AG10803 (cell line): ENCODE results near the gene SPTBN4.
"Not testable (repeated sequence)": the region's sequence is repeated elsewhere in the genome, so short reads cannot be mapped to it uniquely, and the experiment has no call there.

Source experiments
- DNase-seq: peaks from one replicate; pipeline ENCODE4 v3.0.0; 2010; ENCODE audit warnings: low read depth
- H3K4me3 ChIP-seq: 2 replicates; pipeline ENCODE4 v1.5.1; 2011; ENCODE audit warnings: mild to moderate bottlenecking, low read length, control low read depth
- CTCF ChIP-seq: conservative IDR thresholded peaks from 2 replicates; pipeline ENCODE4 v1.5.1; 2011; ENCODE audit warnings: mild to moderate bottlenecking, low read length, control low read depth, inconsistent platforms

The SPTBN4 gene

DNA sequence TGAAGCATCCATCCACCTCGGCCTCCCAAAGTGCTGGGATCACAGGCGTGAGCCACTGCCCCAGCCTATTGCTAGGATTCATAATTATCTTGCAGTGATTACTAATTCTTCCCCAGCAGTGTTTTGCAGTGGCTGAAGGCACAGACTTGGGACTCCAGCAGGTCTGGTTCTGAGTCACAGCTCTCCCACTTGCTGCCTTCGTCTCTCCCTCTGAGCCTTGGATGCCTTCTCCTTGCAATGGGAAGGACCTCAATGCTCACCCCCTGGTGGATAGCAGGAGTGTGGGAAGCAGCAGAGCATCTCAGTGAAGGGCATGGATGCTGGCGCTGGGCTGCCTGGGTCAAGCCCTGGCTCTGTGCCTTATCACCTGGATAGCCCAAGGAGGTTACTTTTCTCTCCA lies 72.3 kb downstream of the SPTBN4 start:
- H3K4me3 ChIP-seq, result no peak overlapping the region
- DNase-seq, result no peak
- TF ChIP-seq CTCF, result no peak

- no peak overlapping the region for H3K4me3 ChIP-seq
- TF ChIP-seq CTCF, result no peak
- peak; percentile 80 for DNase-seq
Observed at GRCh38 chr19:40542202-40542859, 75.5 kb downstream of the SPTBN4 start.

DNA sequence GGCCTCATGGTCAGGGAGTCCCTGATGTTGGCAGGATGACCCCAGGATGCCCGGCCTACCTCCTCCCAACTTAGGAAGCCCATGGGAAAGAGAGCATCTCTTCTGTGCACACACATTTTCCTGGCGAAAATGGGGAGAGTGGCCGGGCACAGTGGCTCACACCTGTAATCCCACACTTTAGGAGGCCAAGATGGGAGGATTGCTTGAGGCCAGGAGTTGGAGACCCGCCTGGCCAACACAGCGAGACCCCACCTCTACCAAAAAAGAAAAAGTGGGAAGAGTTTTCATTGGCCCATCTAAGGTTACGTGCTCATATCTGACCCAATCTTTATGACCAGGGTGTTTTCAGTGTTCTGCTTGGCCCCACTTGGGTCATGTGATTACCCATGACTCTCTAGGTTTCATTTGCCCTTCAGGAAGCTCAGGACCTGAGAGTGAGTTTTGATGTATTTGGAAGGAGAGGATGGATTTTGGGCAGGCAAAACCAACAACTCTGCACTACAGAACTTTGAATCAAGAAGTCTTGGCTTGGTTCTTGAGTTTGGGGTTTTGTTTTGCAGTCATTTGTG lies 76.3 kb downstream of the SPTBN4 start:
- no peak for TF ChIP-seq CTCF
- no peak for DNase-seq
- H3K4me3 ChIP-seq, result no peak overlapping the region

GRCh38 chr19:40546153-40546841 lies 79.5 kb downstream of the SPTBN4 start:
- not testable (repeated sequence) for H3K4me3 ChIP-seq, DNase-seq

GRCh38 chr19:40547190-40547589 lies 80.4 kb downstream of the SPTBN4 start:
- H3K4me3 ChIP-seq, DNase-seq: not testable (repeated sequence)

DNA sequence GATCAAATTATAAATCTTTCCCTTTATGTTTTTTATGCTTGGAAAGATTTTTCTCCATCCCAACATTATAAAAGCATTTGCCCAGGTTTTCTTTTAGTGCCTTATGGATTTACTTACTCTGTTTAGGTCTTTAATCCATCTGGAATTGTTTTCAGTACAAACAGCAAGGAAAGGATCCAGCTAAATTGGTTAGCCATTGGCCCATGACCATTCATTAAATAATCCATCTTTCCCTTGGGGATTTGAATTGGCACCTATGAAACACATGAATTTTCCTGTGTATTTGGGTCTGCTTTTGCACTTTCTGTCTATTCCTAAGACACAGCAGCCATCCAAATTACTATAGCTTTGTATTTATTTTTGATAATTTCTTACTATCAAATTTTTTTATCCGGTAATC lies 81.0 kb downstream of the SPTBN4 start:
- no peak for DNase-seq
- no peak for TF ChIP-seq CTCF
- H3K4me3 ChIP-seq, result no peak overlapping the region

- no peak overlapping the region for H3K4me3 ChIP-seq
- peak; percentile 27 for TF ChIP-seq CTCF
- DNase-seq, result peak; percentile 28
Observed at GRCh38 chr19:40549007-40549708, 82.4 kb downstream of the SPTBN4 start.

DNA sequence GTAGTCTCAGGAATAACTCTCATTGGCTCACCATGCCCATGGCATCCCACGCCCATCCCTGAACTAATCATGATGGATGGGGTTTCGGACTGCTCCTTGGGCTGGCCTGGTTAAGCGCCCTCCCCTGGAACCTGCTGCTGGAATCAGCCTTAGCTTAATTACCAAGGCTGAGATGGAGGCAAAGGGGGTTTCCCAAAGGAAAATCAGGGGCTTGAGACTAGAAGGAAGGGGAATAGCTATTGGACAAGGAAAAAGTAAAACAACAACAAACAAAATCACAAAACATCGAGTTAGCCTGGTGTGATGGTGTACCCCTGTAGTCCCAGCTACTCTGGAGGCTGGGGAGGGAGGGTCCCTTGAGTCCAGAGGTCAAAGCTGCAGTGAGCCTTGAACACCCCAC lies 84.2 kb downstream of the SPTBN4 start:
- no peak overlapping the region for H3K4me3 ChIP-seq
- no peak for DNase-seq
- TF ChIP-seq CTCF, result no peak
